Testis (tissue), 2 donors: ENCODE results near the gene TPM4.

Experiments
- CTCF ChIP-seq, 3 experiments: fragments of 450-650 bp in 2 of 3; fragments of 200-600 bp in 1 of 3; sonication (generic) in 1 of 3; IDR thresholded peaks; one replicate each; pipeline ENCODE4 v1.5.1; 2016 to 2019; ENCODE audit warnings: antibody characterized with exemption in 3 of 3, mild to moderate bottlenecking in 2 of 3, moderate library complexity in 1 of 3
- POLR2A ChIP-seq: fragments of 450-650 bp; IDR thresholded peaks from one replicate; pipeline ENCODE4 v1.6.1; 2017; ENCODE audit warnings: antibody characterized with exemption, mild to moderate bottlenecking, moderate library complexity

GRCh38 chr19:16060294-16060693 lies 16.0 kb upstream of the TPM4 start:
- TF ChIP-seq CTCF (IDR thresholded peaks at IDR 0.05) (no peak), POLR2A (no peak)
